SK-MEL-5 (cell line): Measurements from ENCODE around the gene PAQR9. TPM values are rescaled to one million over a fixed set of nuclear protein-coding genes. Genes with fewer than 3 reads are reported as not detected.

Experiments
- DNase-seq: peaks from one replicate; pipeline ENCODE4 v3.0.0-alpha.2; 2016; ENCODE audit warnings: low read depth, low spot score
- in situ Hi-C: cut with HindIII; loops from 2 replicates; pipeline ENCODE4 v1.10.0; 2016; ENCODE audit warnings: low sequenced_read_pairs, high pct_unique_total_duplicates, low pct_unique_long_range_greater_than_20kb
- total RNA-seq: library from RNA; depleted of rRNA; stranded (reverse); fragments of >200 nt; shearing (Covaris generic); gene quantifications from 2 replicates; pipeline ENCODE4 v1.2.3, GENCODE V29; 2014

Gene PAQR9
- total RNA-seq, 1 experiment from 2014 or later, result 0.05 TPM

DNA sequence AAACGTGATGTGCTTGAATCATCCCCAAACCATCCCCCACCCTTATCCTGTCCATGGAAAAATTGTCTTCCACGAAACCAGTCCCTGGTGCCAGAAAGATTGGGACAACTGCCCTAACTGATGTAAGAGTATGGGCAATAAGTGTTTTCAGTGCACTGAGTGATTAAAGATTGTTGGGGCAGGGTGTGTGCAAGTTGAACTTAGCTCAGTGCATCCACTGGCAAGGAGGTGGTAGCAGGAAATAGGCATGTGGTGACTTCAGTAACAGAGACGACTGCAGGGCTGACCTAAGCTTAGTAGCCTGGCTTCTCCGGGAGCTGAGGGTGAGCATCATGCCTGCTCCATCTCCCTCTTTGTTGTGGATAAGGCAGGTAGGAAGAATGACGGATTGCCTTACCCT, 27.5 kb downstream of the PAQR9 start:
- in situ Hi-C loops, result no loop called here
- no peak for DNase-seq

- DNase-seq, result no peak
- in situ Hi-C loops, result no loop called here
These were observed 28.6 kb downstream of the PAQR9 start for GRCh38 chr3:142934887-142935269.

GRCh38 chr3:142934128-142934886, 29.2 kb downstream of the PAQR9 start:
- in situ Hi-C loops, result no loop called here
- DNase-seq, result no peak

DNA sequence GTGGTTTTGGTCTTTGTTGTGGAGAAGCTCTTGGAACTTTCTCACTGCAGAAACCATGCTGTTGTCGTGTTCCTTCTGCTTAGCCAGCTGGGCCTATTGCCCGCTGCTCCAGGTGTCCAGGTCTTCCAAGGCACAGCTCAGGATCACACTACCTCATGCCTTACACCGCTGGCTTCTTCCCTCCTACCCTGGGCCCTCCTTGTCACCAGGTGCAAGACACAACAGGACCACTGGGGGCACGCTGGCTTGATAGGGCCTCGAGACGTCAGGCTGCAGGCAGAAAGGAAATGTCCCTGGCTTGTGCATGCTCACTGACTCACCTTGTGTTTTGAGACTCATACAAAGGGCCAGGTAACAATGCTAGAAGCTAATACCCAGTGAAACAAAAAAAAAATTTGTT, 32.3 kb downstream of the PAQR9 start:
- DNase-seq, result peak; percentile 36
- in situ Hi-C loops, result no loop called here

GRCh38 chr3:142930463-142930862, 33.0 kb downstream of the PAQR9 start:
- in situ Hi-C loops, result no loop called here
- no peak for DNase-seq

DNA sequence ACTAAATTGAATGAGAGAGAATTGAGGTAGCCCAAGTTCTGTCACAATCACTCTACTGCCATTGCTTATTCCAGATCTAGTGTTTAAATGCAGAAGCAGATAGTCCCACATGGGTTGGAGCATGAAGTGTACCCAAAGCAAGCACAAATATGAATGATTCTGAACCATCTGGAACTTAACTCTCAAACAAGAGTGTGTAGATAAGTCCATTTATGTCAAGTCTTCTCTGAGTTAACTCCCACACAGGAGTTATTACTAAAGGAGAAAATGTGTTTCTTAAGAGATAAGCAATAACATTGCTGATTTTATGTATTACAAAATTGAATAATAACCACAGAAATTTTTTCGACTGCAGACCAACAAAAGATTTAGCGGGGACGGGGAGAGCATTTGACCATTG, 33.6 kb downstream of the PAQR9 start:
- in situ Hi-C loops, result no loop called here
- DNase-seq, result no peak

GRCh38 chr3:142929109-142929508, 34.4 kb downstream of the PAQR9 start:
- DNase-seq, result peak; percentile 87
- in situ Hi-C loops, result no loop called here

DNA sequence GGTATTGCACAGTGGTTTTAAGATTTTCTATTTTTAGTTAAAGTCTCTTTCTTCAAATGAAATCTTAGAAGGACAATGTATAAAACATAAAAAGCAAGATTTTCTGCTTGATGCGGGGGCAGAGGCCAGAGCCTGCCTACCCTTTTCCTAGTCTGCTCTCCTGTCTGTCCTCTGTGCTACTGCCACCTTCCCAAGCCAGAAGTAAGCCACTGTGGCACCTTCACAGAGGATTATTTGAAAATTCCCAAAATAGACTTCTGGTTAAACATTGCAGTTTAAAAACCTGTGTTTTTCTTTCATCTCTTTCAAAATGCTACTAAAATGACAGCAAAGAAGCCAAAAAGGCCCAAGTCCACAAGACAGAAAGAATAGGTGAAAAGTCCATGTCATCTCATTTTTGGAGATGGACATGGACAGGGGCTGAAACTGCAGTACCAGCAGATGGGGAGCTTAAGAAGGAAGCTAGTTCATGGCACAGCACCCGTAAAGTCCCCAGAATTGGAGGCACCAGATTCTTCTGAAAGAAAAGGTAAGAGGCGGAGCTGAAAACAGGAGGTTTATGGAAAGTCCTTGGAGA, 37.0 kb downstream of the PAQR9 start:
- in situ Hi-C loops, result no loop called here
- DNase-seq, result no peak

- in situ Hi-C loops, result no loop called here
- DNase-seq, result no peak
These were observed 38.3 kb downstream of the PAQR9 start for GRCh38 chr3:142925140-142925539.

- no peak for DNase-seq
- in situ Hi-C loops, result no loop called here
These were observed 39.8 kb downstream of the PAQR9 start for GRCh38 chr3:142923694-142924093.

GRCh38 chr3:142916605-142917004, 46.9 kb downstream of the PAQR9 start:
- in situ Hi-C loops, result no loop called here
- DNase-seq, result no peak

GRCh38 chr3:142915636-142916035, 47.8 kb downstream of the PAQR9 start:
- DNase-seq, result no peak
- in situ Hi-C loops, result no loop called here

DNA sequence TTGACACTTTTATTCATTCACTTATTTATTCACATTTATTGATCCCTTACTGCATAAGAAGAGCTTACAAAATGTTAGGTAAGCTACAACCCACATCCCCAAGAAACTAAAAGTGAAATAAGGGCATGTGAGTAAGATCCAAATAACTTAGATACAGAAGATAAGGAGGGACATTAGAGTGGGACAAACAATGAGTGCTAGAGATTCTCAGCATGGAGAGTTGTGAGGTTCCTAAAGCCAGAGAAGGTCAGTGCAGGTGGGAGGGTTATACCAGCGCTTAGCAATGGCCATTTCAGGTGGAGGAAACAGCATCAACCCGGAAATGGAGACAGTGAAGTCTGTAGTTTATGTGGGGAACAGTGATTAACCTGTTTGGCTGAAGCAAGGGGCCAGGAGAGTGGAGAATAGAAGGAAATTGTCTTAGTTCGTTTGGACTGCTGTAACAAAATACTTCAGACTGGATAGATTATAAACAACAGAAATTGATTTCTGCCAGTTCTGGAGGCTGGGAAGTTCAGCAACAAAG, 49.1 kb downstream of the PAQR9 start:
- in situ Hi-C loops, result no loop called here
- DNase-seq, result no peak

- in situ Hi-C loops, result no loop called here
- DNase-seq, result no peak
These were observed 50.0 kb downstream of the PAQR9 start for GRCh38 chr3:142913432-142913831.

DNA sequence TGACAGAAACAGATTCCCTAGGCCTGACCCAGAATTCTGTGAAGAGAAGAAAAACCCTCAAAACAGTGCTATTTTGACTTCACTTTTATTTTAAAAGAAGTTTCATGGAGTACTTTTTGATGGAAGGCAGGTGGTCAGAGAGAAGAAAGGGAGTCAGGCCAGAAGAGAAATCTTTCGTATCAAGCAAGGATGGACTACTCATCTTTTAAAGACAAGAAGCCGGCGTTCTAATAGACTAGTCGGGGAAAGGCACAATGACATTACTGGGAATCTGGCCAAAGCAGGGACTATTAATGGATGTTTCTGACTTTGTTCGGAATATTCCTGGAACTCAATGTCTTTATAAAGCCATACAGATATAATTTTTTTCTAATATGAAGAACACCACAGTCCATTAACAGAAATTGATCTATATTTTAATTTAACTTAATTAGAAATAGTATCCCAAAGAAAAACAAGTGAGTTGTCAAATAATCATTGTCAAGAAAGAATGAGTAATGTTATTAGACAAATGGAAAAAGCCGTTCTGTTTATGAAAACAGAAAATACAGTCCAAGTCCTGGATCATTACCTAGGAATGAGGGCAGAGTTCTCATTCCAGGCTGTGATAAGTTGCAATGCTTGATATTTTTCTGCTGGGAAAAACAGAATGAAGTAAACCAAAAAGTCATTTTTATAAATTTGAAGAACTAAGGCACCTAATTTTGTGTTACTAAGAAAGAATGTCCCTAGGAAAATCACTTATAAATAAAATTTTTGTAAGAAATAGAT, 50.9 kb downstream of the PAQR9 start:
- no peak for DNase-seq
- in situ Hi-C loops, result no loop called here
